HepG2 (cell line): ENCODE results near the gene ESR2. TPM values are rescaled to one million over a fixed set of nuclear protein-coding genes. Genes with fewer than 3 reads are reported as not detected.

Experiments
- ATAC-seq: fragments of 200-7000 bp; cut with Tn5 transposase; 3 replicates; pipeline ENCODE4 v1.9.1; 2020; ENCODE audit warnings: mild to moderate bottlenecking, moderate library complexity
- BruUV-seq: library from RNA; stranded (reverse); fragments of 400-500 nt; replicated peaks from 2 replicates; lab custom pipeline; 2021; lab: Mats Ljungman, UMichigan
- CTCF ChIA-PET: fragments of 300-600 bp; formaldehyde crosslinking; extraction: SDS; loops from one replicate; lab custom pipeline; 2021; ENCODE audit warnings: low total read pairs, inconsistent platforms, low intra/inter-chr PET ratio; lab: Yijun Ruan, JAX
- POLR2A ChIA-PET: fragments of 350-600 bp; sonication (Branson Sonifier 250); formaldehyde crosslinking; loops from one replicate; lab custom pipeline; 2020; ENCODE audit warnings: antibody characterized with exemption, inconsistent platforms; lab: Yijun Ruan, JAX
- DNase-seq: peaks from one replicate; pipeline ENCODE4 v3.0.0-alpha.2; 2015; ENCODE audit warnings: low spot score
- FAIRE-seq: peaks from 3 replicates; lab custom pipeline; 2011; peaks lifted over from hg19 to GRCh38; lab: Jason Lieb, UNC
- H2AFZ ChIP-seq: one replicate; pipeline ENCODE4 v1.6.1; 2011; ENCODE audit warnings: low read length, inconsistent platforms
- H3K27ac ChIP-seq: fragments of 300-600 bp; 3 replicates; pipeline ENCODE4 v1.8.0; 2011; ENCODE audit warnings: mixed run types, mild to moderate bottlenecking, mixed read lengths, low read length, inconsistent platforms; ENCODE audit not compliant: insufficient read depth; ENCODE audit errors: extremely low read length
- H3K27me3 ChIP-seq, 2 experiments: fragments of 200-600 bp in 1 of 2; 2 replicates in 1 of 2; 3 replicates in 1 of 2; pipeline versions ENCODE4 v1.6.0 to v1.8.0; 2011; ENCODE audit warnings: low read length in 2 of 2, mild to moderate bottlenecking in 2 of 2, moderate library complexity in 2 of 2, inconsistent platforms in 1 of 2; ENCODE audit not compliant: insufficient read depth in 2 of 2, control insufficient read depth in 1 of 2
- H3K36me3 ChIP-seq, 2 experiments: fragments of 200-600 bp in 1 of 2; replicated peaks in 1 of 2; 2 replicates in 1 of 2; 3 replicates in 1 of 2; pipeline versions ENCODE4 v1.5.1 to v1.8.0; 2011; ENCODE audit warnings: low read length in 2 of 2, inconsistent platforms in 1 of 2; ENCODE audit not compliant: insufficient read depth in 2 of 2, control insufficient read depth in 1 of 2
- H3K4me1 ChIP-seq: 2 replicates; pipeline ENCODE4 v1.5.1; 2012; ENCODE audit warnings: low read length, inconsistent platforms; ENCODE audit not compliant: insufficient read depth
- H3K4me2 ChIP-seq: 2 replicates; pipeline ENCODE4 v1.6.0; 2011; ENCODE audit warnings: low read depth, low read length, inconsistent platforms
- H3K4me3 ChIP-seq, 3 experiments: fragments of 200-600 bp in 1 of 3; sonication (generic), shearing (Covaris generic) in 1 of 3; replicated peaks in 1 of 3; 2 replicates each; pipeline ENCODE4 v1.5.1; 2011 to 2016; ENCODE audit warnings: low read length in 3 of 3, inconsistent platforms in 2 of 3, low read depth in 2 of 3, mild to moderate bottlenecking in 2 of 3, control low read depth in 1 of 3, mixed read lengths in 1 of 3; ENCODE audit not compliant: insufficient read depth in 1 of 3
- H3K79me2 ChIP-seq: one replicate; pipeline ENCODE4 v1.6.1; 2011; ENCODE audit warnings: low read length, inconsistent platforms; ENCODE audit not compliant: insufficient read depth
- H3K9ac ChIP-seq: 2 replicates; pipeline ENCODE4 v1.6.0; 2011; ENCODE audit warnings: mild to moderate bottlenecking, low read depth, low read length, inconsistent platforms; ENCODE audit not compliant: insufficient read depth
- H3K9me3 ChIP-seq: 2 replicates; pipeline ENCODE4 v1.5.1; 2012; ENCODE audit warnings: mild to moderate bottlenecking, low read length
- H4K20me1 ChIP-seq: 2 replicates; pipeline ENCODE4 v1.6.0; 2011; ENCODE audit warnings: inconsistent platforms, mild to moderate bottlenecking, low read length, moderate library complexity; ENCODE audit not compliant: insufficient read depth
- MAFK ChIP-seq, 2 experiments: IDR thresholded peaks in 1 of 2; conservative IDR thresholded peaks in 1 of 2; 2 replicates each; pipeline ENCODE4 v1.6.1; 2011; ENCODE audit warnings: improper control_type of control experiment in 2 of 2, low read length in 2 of 2
- NFIC ChIP-seq: IDR thresholded peaks from 2 replicates; pipeline ENCODE4 v1.6.1; 2012; ENCODE audit warnings: mild to moderate bottlenecking, low read length, inconsistent platforms
- PHF5A ChIP-seq: IDR thresholded peaks from one replicate; pipeline ENCODE4 v1.6.1; 2018; ENCODE audit warnings: low read depth, missing genetic modification reagents; ENCODE audit not compliant: unreplicated experiment
- RFX5 ChIP-seq: IDR thresholded peaks from 2 replicates; pipeline ENCODE4 v1.6.1; 2011; ENCODE audit warnings: low read depth, low read length, improper control_type of control experiment
- ZFP37 ChIP-seq: sonication (generic); formaldehyde crosslinking; IDR thresholded peaks from 2 replicates; pipeline ENCODE4 v1.4.0; 2020; ENCODE audit warnings: missing genetic modification reagents, borderline replicate concordance
- ZNF329 ChIP-seq: sonication (generic); formaldehyde crosslinking; IDR thresholded peaks from 2 replicates; pipeline ENCODE4 v1.9.0; 2021; ENCODE audit warnings: low read depth, mild to moderate bottlenecking, missing genetic modification reagents
- ZNF503 ChIP-seq: sonication (generic); formaldehyde crosslinking; IDR thresholded peaks from 2 replicates; pipeline ENCODE4 v1.4.0; 2020; ENCODE audit warnings: missing genetic modification reagents
- WGBS: methylation state at CpG from one replicate; pipeline ENCODE4 v1.1.6; 2017; ENCODE audit warnings: low lambda C conversion rate; 5-methylcytosine and 5-hydroxymethylcytosine counted together
- in situ Hi-C: cut with HindIII; loops from 2 replicates; pipeline ENCODE4 v1.10.0; 2017; ENCODE audit warnings: low pct_unique_long_range_greater_than_20kb; ENCODE audit not compliant: extremely low pct_ligation_motif_present
- intact Hi-C: fragments of 100-400 bp; cut with micrococcal nuclease; formaldehyde crosslinking; loops from one replicate; pipeline ENCODE4 v1.10.0; 2022; ENCODE audit not compliant: unreplicated experiment
- polyA plus RNA-seq, 8 experiments: library from polyadenylated mRNA; depleted of rRNA in 3 of 8; stranded (reverse) in 7 of 8; unstranded in 1 of 8; fragments of >200 nt; fragmentation: Illumina TruSeq in 4 of 8; extraction: Trizol in 4 of 8; gene quantifications; 2 replicates each; pipeline versions ENCODE4 v1.2.1 to v1.2.3, GENCODE V29; 2011 to 2016; ENCODE audit warnings: low read depth in 4 of 8, missing spikeins in 1 of 8, mixed read lengths in 1 of 8; ENCODE audit not compliant: insufficient read depth in 1 of 8
- total RNA-seq, 5 experiments: library from RNA; depleted of rRNA; stranded (reverse); fragments of >200 nt; fragmentation: Illumina TruSeq; extraction: Trizol; gene quantifications; 2 replicates each; pipeline ENCODE4 v1.2.3, GENCODE V29; 2016; ENCODE audit warnings: low read depth in 1 of 5
- TF ChIP-seq, protein P1 (sequence below): sonication (generic); formaldehyde crosslinking; IDR thresholded peaks from 2 replicates; pipeline ENCODE4 v1.4.0; 2020; ENCODE audit warnings: mild to moderate bottlenecking, missing genetic modification reagents

The ESR2 gene
- total and polyA plus RNA-seq, 2 of the 13 experiments (the other 11 are each of a cell fraction or from before 2014, with no cell fraction given), result 0.01 to 0.04 TPM

DNA sequence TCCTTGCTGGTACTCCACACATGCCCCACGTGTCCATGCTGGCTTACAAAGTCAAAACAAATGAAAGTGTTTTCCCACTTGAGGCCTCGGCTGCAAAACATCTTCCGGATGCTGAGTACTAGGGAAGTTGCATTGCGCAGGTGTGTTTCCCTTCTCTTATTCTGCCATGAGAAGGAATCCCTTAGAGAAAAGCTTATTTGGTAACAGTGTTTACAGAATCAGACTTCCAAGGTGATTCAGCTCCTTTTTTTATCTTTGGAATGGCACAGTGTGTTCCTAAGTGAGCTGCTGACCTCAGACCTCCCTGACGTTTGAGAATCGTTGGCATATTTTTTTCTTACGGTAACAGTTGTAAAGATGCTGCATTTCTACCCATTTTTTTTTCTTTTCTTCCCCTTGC is 211.3 kb downstream of the ESR2 start (continued):
- TF ChIP-seq ZNF503 (CRISPR knock-in tag) (no peak), ZNF329 (CRISPR knock-in tag) (no peak), ZFP37 (CRISPR knock-in tag) (no peak), RFX5 (no peak)

DNA sequence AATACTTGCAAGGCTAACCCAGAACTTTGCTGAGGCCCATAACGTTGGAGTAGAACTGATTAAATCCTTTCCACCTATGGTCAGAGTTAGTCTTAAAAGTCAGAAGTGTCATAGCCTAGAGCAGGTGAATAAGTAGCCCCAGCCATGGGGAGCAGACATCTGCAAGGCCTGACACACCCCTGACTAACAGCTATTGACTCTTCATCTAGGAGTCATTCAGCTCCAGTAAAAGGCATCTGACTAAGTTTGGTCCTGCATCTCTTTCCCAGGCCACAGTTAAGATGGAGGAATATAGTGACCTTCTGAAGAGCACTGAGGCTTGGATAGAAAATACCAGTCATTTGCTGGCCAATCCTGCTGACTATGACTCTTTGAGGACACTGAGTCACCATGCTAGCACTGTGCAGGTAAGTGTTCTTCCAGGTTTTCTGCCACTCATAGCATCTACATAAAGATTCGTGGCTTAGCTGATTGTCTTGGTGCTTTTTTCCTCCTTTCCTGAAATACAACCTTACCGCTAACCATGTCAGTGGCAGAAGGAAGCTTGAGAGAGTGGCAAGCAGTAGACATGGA is 212.9 kb downstream of the ESR2 start:
- FAIRE-seq (no peak), DNase-seq (no peak), ATAC-seq (no peak)
- Histone ChIP-seq H3K27ac (no peak overlapping the region), H3K9me3 (no peaks in the 10 kb centered on the region), H3K4me1 (no peaks in the 10 kb centered on the region), H3K9ac (no peak overlapping the region), H3K79me2 (no peaks in the 10 kb centered on the region), H2AFZ (no peak overlapping the region), H3K4me2 (no peak overlapping the region), H4K20me1 (no peaks in the 10 kb centered on the region), H3K4me3 (no peak overlapping the region), H3K27me3 (no peaks in the 10 kb centered on the region), H3K36me3 (no peaks in the 10 kb centered on the region; a peak in 1 of 5 replicates)
- WGBS, result 74% methylated on average over 3 of the region's 3 CpGs
- TF ChIP-seq MAFK (conservative IDR thresholded peaks at IDR 0.05 in 1 of 2, IDR thresholded peaks at IDR 0.05 in 1 of 2; ENCODE audit: low read length in 2 of 2), result 0 out of 4 replicates have a peak, but pooled peaks of 1 of the 2 experiments have one; percentile 23
- TF ChIP-seq NFIC, result no peak
- TF ChIP-seq PHF5A, result no peak
- TF ChIP-seq, protein P1, sequence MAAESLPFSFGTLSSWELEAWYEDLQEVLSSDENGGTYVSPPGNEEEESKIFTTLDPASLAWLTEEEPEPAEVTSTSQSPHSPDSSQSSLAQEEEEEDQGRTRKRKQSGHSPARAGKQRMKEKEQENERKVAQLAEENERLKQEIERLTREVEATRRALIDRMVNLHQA (CRISPR knock-in tag), result no peak
- POLR2A ChIA-PET, result no interaction called here
- intact Hi-C loops, result no loop called here
- in situ Hi-C loops, result no loop called here
- CTCF ChIA-PET, result no interaction called here
- no TSS peak for BruUV-seq
